AG08396 (cell line): ENCODE measurements around the gene KLHL40.

ENCODE experiments used
- DNase-seq: peaks from one replicate; pipeline ENCODE4 v3.0.0; 2012; ENCODE audit warnings: low spot score, mixed read lengths

The KLHL40 gene, protein sequence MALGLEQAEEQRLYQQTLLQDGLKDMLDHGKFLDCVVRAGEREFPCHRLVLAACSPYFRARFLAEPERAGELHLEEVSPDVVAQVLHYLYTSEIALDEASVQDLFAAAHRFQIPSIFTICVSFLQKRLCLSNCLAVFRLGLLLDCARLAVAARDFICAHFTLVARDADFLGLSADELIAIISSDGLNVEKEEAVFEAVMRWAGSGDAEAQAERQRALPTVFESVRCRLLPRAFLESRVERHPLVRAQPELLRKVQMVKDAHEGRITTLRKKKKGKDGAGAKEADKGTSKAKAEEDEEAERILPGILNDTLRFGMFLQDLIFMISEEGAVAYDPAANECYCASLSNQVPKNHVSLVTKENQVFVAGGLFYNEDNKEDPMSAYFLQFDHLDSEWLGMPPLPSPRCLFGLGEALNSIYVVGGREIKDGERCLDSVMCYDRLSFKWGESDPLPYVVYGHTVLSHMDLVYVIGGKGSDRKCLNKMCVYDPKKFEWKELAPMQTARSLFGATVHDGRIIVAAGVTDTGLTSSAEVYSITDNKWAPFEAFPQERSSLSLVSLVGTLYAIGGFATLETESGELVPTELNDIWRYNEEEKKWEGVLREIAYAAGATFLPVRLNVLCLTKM

DNA sequence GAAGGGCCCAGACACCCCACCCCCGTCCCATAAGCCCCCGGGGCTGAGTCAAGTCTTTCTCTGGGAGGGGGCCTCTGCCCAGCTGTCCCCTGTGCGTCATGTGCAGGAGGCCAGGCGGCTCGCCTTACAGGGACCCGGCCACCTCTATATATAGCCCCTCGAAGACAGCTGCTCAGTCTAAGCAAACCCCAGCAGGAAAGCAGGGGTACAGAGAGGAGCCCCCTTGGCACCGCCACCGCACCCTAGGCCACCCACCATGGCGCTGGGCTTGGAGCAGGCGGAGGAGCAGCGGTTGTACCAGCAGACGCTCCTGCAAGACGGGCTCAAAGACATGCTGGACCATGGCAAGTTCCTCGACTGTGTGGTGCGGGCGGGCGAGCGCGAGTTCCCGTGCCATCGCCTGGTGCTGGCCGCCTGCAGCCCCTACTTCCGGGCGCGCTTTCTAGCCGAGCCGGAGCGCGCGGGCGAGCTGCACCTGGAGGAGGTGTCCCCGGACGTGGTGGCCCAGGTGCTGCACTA lies at the start of gene KLHL40:
Gene KLHL40, plus strand, starts transcription at position 175 of the 519 bp plus-strand sequence. Its CDS starts 82 bp downstream, at position 257.
- DNase-seq, result no peak

DNA sequence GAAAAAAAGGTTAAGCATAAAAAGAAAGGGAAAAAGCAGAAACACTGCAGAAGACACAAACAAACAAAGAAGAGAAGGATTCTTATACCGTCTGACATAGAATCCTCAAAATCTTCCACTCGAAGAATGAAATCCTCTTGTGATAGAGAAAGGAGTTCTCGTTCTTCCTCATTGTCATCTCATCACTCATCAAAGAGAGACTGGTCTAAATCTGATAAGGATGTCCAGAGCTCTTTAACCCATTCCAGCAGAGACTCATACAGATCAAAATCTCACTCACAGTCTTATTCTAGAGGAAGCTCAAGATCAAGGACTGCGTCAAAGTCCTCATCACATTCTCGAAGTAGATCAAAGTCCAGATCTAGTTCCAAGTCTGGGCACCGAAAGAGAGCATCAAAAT lies 48.3 kb upstream of the KLHL40 start:
- no peak for DNase-seq

DNA sequence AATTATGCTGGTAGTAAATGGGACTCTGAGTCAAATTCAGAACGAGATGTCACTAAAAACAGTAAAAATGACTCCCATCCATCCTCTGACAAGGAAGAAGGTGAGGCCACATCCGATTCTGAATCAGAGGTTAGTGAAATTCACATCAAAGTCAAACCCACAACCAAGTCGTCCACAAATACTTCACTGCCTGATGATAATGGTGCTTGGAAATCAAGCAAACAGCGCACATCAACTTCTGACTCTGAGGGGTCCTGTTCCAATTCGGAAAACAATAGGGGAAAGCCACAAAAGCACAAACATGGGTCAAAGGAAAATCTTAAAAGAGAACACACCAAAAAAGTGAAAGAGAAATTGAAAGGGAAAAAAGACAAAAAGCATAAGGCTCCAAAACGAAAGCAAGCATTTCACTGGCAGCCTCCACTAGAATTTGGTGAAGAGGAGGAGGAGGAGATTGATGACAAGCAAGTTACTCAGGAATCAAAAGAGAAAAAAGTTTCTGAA lies 46.9 kb upstream of the KLHL40 start:
- no peak for DNase-seq

DNA sequence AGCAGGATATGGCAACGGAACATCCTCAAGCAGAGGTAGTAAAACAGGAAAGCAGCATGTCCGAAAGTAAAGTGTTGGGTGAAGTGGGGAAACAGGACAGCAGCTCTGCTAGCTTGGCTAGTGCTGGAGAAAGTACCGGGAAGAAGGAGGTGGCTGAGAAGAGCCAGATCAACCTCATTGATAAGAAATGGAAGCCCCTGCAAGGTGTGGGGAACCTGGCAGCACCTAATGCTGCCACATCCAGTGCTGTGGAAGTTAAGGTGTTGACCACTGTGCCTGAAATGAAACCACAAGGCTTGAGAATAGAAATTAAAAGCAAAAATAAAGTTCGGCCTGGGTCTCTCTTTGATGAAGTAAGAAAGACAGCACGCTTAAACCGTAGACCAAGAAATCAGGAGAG lies 46.1 kb upstream of the KLHL40 start:
- DNase-seq, result no peak

GRCh38 chr3:42640129-42640528 lies 45.2 kb upstream of the KLHL40 start:
- DNase-seq, result no peak

DNA sequence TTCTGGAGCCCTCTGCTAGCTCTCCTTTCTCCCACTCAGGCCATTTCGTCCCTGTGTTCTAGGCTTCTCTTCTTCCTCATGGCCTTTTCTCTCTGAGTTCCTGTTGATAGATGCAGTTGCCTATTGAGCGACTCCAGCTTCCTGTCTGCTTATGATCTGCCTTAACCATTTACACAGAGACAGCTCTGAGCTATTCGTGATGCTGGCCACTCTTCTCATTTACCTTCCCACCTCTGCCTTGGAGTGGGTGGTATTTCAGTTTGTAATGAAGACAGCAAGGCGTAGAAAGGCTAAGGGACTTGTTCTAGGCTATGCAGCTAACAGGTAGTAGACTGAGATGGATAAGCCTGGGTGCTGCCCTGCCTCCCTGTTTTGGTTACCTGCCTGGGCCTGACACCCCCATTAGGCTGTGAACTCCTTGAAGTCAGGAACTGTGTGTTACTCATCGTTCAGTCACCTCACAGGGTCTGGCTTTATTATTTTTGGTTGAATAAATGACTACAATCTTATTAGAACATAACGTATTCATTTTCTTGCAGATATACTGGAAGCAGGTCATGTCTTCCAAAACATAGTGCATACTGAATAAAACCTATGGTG lies 44.5 kb upstream of the KLHL40 start:
- DNase-seq, result no peak

- no peak for DNase-seq
Measured at GRCh38 chr3:42647821-42648459, 37.4 kb upstream of the KLHL40 start.

GRCh38 chr3:42649006-42649405 lies 36.3 kb upstream of the KLHL40 start:
- DNase-seq, result no peak

GRCh38 chr3:42649783-42650182 lies 35.6 kb upstream of the KLHL40 start:
- no peak for DNase-seq

- peak; percentile 80 for DNase-seq
Measured at GRCh38 chr3:42651248-42652091, 33.9 kb upstream of the KLHL40 start.

- DNase-seq, result peak; percentile 12
Measured at GRCh38 chr3:42652251-42652610, 33.1 kb upstream of the KLHL40 start.

DNA sequence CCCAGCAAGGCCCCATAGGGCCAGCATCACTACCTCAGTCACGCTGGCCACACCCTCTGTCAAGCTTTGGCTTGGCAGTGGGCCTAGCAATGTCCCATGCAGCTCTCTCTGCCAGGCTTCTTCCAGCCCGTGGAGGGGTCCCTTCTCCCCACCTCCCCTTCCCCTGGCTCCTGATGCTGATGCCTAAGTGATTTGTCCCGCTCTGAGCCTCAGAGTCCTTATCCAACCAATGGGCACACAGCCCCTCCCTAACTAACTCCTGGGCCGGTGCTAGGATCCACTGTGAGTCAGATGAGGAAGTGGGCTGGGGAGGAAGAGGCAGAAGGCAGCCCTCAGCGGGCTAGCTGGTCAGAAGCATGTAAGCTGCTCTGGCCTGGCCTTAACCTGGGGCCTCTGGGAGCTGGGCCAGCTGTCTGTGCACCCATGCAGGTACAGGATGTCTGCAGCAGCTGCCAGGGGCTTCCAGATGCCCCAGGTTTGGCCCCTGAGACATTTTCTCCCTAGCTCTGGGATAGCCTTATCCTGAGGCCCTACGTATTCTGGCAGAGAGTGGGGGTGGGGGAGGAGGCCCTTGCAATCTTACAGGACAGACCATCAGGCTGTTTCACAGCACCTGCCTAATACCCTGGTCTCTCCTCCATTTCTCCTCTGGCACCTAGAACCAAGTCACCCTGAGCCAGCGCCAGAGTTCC lies 32.6 kb upstream of the KLHL40 start:
- peak; percentile 78 for DNase-seq

DNA sequence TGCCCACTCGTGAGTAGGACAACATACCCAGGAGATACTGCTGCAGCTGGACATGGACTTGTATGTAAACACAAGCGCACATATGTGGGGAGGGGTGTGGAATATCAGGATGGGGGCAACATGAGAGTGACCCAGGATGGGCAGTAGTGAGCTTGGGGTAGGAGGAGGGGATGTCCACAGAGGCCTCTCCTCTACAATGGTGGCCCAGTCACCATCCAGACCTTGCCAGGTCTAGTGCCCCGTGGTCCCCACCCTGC lies 32.1 kb upstream of the KLHL40 start:
- DNase-seq, result no peak

- peak; percentile 57 for DNase-seq
Measured at GRCh38 chr3:42653560-42654330, 31.6 kb upstream of the KLHL40 start, which contains the start of gene ZBTB47. Gene ZBTB47 (plus strand): TSS chr3:42653697. CDS start chr3:42658356, 4,659 bp downstream.

GRCh38 chr3:42654331-42655201 lies 30.8 kb upstream of the KLHL40 start:
- DNase-seq, result peak; percentile 83

DNA sequence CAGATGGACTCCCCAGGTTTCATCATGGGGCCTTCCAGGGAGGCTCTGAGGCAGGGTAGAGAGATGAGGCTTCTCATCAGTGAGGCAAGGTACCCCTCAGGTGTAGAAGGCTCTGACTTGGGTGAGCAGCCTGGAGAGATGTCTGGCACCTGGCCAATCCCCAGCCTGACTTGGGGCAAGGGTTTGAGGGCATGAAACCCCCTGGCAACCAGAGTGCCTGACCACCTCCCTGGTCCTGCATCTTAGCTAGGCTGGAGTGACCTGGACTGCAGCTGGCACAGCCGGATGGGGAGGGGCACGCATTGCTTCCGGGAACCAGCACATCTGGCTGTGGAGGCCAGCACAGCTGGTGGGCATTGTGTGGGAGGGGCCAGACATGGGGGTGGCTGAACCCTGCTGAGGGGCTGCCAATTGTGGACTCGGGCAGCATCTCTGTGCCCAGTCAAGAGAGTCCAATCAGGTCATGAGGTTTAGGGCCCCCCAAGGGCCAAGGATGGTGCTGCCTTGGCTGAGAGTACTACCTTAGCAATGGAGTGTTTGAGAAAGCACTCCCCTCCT lies 29.9 kb upstream of the KLHL40 start:
- peak; percentile 49 for DNase-seq

DNA sequence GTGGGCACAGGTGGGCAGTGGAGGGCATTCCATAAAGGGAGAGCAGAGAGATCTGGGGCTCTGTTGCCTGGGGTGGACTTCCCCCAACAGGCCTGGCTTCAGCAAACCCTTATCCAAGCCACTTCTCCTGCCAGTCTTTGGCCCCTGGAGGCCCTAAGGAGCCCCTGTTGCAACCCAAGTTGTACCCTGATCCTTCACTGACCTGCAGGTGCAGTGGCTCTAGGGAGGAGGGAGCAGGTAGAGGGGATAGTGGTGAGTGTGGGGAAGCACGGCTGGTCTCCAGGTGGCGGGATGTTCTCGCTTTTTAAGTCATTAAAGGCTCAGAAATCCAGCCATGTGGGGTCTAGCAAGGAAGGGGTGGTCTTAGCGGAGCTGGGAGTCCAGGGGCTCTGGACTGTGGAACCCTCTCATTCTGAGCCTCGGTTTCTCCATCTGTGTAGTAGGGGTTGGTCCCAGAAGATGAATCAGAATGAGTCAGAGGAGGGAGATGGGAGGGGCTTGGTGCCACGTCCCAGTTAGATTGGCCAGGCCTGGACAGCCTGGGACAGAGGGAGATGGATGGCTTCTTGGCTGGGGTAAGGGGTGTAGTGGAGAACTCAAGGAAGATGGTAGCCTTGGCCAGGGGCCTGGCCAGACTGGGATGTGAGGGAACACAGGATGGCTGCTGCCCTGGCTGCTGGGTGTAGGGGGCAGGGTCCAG lies 29.2 kb upstream of the KLHL40 start:
- peak; percentile 75 for DNase-seq
